Liver (tissue), 9 donors: ENCODE data around the gene PSMC4. TPM values are rescaled to one million over a fixed set of nuclear protein-coding genes. Genes with fewer than 3 reads are reported as not detected.

Experiments
- DNase-seq: peaks from one replicate; pipeline ENCODE4 v3.0.0-alpha.2; 2017; ENCODE audit warnings: low spot score
- H3K27ac ChIP-seq, 2 donors: one replicate each; pipeline ENCODE4 v1.7.0; 2013; ENCODE audit warnings: inconsistent platforms in 2 of 2, low read length in 2 of 2, control low read depth in 1 of 2, low read depth in 1 of 2, mild to moderate bottlenecking in 1 of 2
- H3K27me3 ChIP-seq, 4 donors: one replicate each; pipeline versions ENCODE4 v1.6.1 to v1.7.0; 2013; ENCODE audit warnings: low read length in 3 of 4, inconsistent platforms in 1 of 4, mild to moderate bottlenecking in 1 of 4, moderate library complexity in 1 of 4; ENCODE audit not compliant: control insufficient read depth in 4 of 4, insufficient read depth in 4 of 4
- H3K36me3 ChIP-seq, 4 donors: one replicate each; pipeline versions ENCODE4 v1.6.1 to v1.7.0; 2013; ENCODE audit warnings: low read length in 3 of 4, mild to moderate bottlenecking in 3 of 4, low read depth in 1 of 4, moderate library complexity in 1 of 4; ENCODE audit not compliant: control insufficient read depth in 4 of 4, insufficient read depth in 3 of 4
- H3K4me1 ChIP-seq, 4 donors: one replicate each; pipeline versions ENCODE4 v1.6.1 to v1.7.0; 2013; ENCODE audit warnings: low read length in 3 of 4, mild to moderate bottlenecking in 3 of 4, moderate library complexity in 1 of 4; ENCODE audit not compliant: control insufficient read depth in 4 of 4, insufficient read depth in 4 of 4
- H3K4me3 ChIP-seq, 3 donors: one replicate each; pipeline versions ENCODE4 v1.6.1 to v1.7.0; 2013; ENCODE audit warnings: low read length in 3 of 3, control low read depth in 1 of 3, low read depth in 1 of 3, mild to moderate bottlenecking in 1 of 3
- H3K9ac ChIP-seq, 2 donors: one replicate each; pipeline ENCODE4 v1.7.0; 2013; ENCODE audit warnings: low read length in 2 of 2, mild to moderate bottlenecking in 2 of 2, moderate library complexity in 2 of 2, control low read depth in 1 of 2, low read depth in 1 of 2
- H3K9me3 ChIP-seq, 4 donors: one replicate each; pipeline versions ENCODE4 v1.6.1 to v1.7.0; 2013; ENCODE audit warnings: low read length in 3 of 4; ENCODE audit not compliant: control insufficient read depth in 4 of 4
- FOXA2 ChIP-seq: IDR thresholded peaks from 2 replicates; pipeline ENCODE4 v1.6.1; 2016; ENCODE audit warnings: antibody characterized with exemption
- JUND ChIP-seq, 2 donors: IDR thresholded peaks; 2 replicates each; pipeline ENCODE4 v1.6.1; 2016; ENCODE audit warnings: antibody characterized with exemption in 2 of 2
- MAX ChIP-seq: IDR thresholded peaks from 2 replicates; pipeline ENCODE4 v1.6.1; 2016; ENCODE audit warnings: antibody characterized with exemption
- NR2F2 ChIP-seq: IDR thresholded peaks from 2 replicates; pipeline ENCODE4 v1.6.1; 2016; ENCODE audit warnings: antibody characterized with exemption
- RAD21 ChIP-seq, 2 donors: IDR thresholded peaks; 2 replicates each; pipeline ENCODE4 v1.6.1; 2016; ENCODE audit warnings: antibody characterized with exemption in 2 of 2, mild to moderate bottlenecking in 2 of 2
- REST ChIP-seq: IDR thresholded peaks from 2 replicates; pipeline ENCODE4 v1.6.1; 2016; ENCODE audit warnings: antibody characterized with exemption, mild to moderate bottlenecking
- TAF1 ChIP-seq: conservative IDR thresholded peaks from 2 replicates; pipeline ENCODE4 v1.6.1; 2016; ENCODE audit warnings: antibody characterized with exemption, mild to moderate bottlenecking
- YY1 ChIP-seq: IDR thresholded peaks from 2 replicates; pipeline ENCODE4 v1.6.1; 2016; ENCODE audit warnings: antibody characterized with exemption, mild to moderate bottlenecking
- WGBS: extraction: QIAGEN DNeasy Blood & Tissue Kit; methylation state at CpG from one replicate; pipeline ENCODE4 v1.1.7; 2013; 5-methylcytosine and 5-hydroxymethylcytosine counted together
- polyA plus RNA-seq, 2 donors: library from polyadenylated mRNA; stranded (reverse) in 1 of 2; unstranded in 1 of 2; fragments of 200-250 nt in 1 of 2; fragments of >200 nt in 1 of 2; fragmentation: Nextera tagmentation in 1 of 2; extraction: Ambion mirVana in 1 of 2; gene quantifications; one replicate each; pipeline versions ENCODE4 v1.2.1 to v1.2.3, GENCODE V29; 2013 to 2015
- total RNA-seq, 2 donors: library from RNA; depleted of rRNA; stranded (reverse); fragments of >200 nt; gene quantifications; one replicate each; pipeline ENCODE4 v1.2.3, GENCODE V29; 2014
- donor health status: healthy.
- donor health status: healthy.
- donor health status: healthy.
- donor health status: healthy.
- donor health status: healthy.

Gene PSMC4
- total and polyA plus RNA-seq, 4 donors, result 46.0 to 89.3 (median 79.7) TPM

- TF ChIP-seq REST, result no peak
- no peak for TF ChIP-seq NR2F2
These were observed 42.6 kb upstream of the PSMC4 start (continued) for GRCh38 chr19:39928357-39928725.

GRCh38 chr19:39929750-39930149, 41.2 kb upstream of the PSMC4 start:
- Histone ChIP-seq H3K4me1 (no peaks in the 10 kb centered on the region), H3K27me3 (no peaks in the 10 kb centered on the region), H3K4me3 (no peak overlapping the region), H3K9me3 (no peaks in the 10 kb centered on the region), H3K36me3 (no peaks in the 10 kb centered on the region), H3K9ac (no peak overlapping the region), H3K27ac (no peak overlapping the region)
- 88% methylated on average over 3 of the region's 3 CpGs for WGBS
- DNase-seq, result no peak
- TF ChIP-seq JUND (IDR thresholded peaks at IDR 0.05) (no peak), FOXA2 (no peak), MAX (no peak), RAD21 (IDR thresholded peaks at IDR 0.05) (no peak), YY1 (no peak), TAF1 (no peak)

- WGBS, result 85% methylated on average over 5 of the region's 5 CpGs
- no peak for DNase-seq
- H3K27ac ChIP-seq, result no peak within 1 kb of the TSS
- H3K36me3 ChIP-seq, result no peaks in the 10 kb centered on the region
- peaks cover 0 to 1% (median 0%) of the 10 kb centered on the region in 4 donors for H3K9me3 ChIP-seq
- no peaks in the 10 kb centered on the region for H3K4me1 ChIP-seq
- TF ChIP-seq REST, result no peak
- H3K27me3 ChIP-seq, result peaks cover 0 to 3% (median 0%) of the 10 kb centered on the region in 4 donors
- H3K9ac ChIP-seq, result no peak within 1 kb of the TSS
- H3K4me3 ChIP-seq, result no peak within 1 kb of the TSS
These were observed 36.2 kb upstream of the PSMC4 start, which contains the start of gene FCGBP for GRCh38 chr19:39934584-39935363. TSS of gene FCGBP (minus strand) at chr19:39934634.
